ENCODE results near the gene CCT7.

DNA sequence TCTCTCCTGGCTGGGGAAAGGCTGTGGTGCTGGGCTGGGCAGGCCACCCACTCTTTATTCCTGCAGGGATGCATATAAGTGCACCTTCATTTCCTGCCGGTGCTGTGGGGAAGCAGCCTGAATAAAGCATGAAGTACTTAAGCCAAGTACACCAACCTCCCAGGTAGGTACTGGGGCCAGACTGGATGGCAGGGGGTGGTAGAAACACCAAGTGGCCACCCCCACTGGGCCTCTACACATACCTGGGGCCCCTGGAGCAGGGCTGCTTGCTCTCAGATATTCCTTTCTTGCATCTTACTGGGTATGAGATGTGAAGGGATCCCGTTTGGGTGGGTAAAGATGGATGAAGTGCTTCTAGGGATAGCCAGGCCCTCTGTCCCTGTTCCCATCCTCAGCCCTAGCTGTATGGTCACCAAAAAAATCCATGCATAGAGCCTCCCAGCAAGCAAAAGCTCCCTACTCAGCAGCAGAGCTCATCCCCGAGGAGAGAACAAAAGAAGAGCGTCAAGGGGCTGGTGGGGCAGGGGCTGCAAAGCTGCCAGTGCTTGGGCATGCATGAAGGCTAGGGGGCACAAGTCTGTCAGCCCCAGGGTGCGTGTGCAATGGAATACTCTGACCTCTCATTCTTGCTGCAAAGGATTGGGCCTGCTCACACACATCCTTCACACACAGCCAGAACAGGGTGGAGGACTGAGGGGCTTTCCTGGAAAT, 22.0 kb downstream of the CCT7 start:
- TF ChIP-seq POLR2A (IDR thresholded peaks at IDR 0.05), result no peak
- TF ChIP-seq, protein P1, sequence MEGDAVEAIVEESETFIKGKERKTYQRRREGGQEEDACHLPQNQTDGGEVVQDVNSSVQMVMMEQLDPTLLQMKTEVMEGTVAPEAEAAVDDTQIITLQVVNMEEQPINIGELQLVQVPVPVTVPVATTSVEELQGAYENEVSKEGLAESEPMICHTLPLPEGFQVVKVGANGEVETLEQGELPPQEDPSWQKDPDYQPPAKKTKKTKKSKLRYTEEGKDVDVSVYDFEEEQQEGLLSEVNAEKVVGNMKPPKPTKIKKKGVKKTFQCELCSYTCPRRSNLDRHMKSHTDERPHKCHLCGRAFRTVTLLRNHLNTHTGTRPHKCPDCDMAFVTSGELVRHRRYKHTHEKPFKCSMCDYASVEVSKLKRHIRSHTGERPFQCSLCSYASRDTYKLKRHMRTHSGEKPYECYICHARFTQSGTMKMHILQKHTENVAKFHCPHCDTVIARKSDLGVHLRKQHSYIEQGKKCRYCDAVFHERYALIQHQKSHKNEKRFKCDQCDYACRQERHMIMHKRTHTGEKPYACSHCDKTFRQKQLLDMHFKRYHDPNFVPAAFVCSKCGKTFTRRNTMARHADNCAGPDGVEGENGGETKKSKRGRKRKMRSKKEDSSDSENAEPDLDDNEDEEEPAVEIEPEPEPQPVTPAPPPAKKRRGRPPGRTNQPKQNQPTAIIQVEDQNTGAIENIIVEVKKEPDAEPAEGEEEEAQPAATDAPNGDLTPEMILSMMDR (IDR thresholded peaks at IDR 0.05), result no peak
- no peak for TF ChIP-seq EP300 (IDR thresholded peaks at IDR 0.05)
